Endometrial microvascular endothelial cells (primary cell): Measurements from ENCODE around the gene EMC6. TPM values are rescaled to one million over a fixed set of nuclear protein-coding genes. Genes with fewer than 3 reads are reported as not detected.

Source experiments
- in situ Hi-C: cut with HindIII; loops from 2 replicates; pipeline ENCODE4 v1.10.0; 2017; ENCODE audit warnings: low sequenced_read_pairs, low pct_unique_long_range_greater_than_20kb; ENCODE audit errors: inconsistent ontology term
- total RNA-seq: library from RNA; depleted of rRNA; stranded (reverse); fragments of >200 nt; gene quantifications from one replicate; pipeline ENCODE4 v1.2.3, GENCODE V29; 2015; ENCODE audit errors: inconsistent ontology term

EMC6 gene
- total RNA-seq, 1 donor from 2014 or later = 48.8 TPM

DNA sequence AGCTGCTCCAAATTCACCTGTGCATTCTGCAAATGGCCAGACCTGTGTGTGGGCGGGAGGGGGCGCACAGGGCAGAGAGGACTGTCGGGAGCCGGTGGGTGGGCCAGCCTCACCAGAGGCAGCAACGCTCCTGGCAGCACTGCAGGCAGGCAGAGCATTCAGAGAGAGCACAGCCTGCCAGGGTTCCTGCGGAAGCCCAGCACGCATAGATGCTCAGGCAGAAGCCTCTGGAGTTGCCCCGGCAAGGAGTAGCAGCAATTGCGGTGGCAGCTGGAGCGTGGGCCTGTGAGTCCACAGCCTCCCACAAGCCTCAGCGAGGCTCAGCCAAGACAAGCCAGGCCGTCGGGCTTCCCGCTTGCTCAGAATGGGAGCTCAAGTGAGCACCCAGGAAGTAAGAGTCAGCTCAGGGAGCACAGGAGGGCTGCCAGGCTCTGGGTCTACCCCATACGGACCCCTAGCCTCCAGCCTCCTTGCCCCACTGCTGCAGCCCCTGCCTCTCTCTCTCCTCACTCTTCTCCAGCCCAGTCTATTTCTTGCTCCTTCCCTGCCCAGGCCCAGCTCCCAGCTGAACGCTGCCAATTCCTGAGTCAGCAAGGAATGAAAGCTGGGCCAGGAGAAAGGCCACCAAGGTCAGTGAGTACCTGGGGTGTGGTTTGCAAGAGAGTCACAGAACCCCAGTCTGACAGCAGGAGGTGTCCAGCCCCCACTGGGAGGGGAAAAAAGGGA lies 9.6 kb downstream of the EMC6 start:
- in situ Hi-C loops = no loop called here

- in situ Hi-C loops = no loop called here
Measured at GRCh38 chr17:3678821-3679530, 10.4 kb downstream of the EMC6 start.

- in situ Hi-C loops = no loop called here
Measured at GRCh38 chr17:3679531-3680126, 11.0 kb downstream of the EMC6 start.

- in situ Hi-C loops = no loop called here
Measured at GRCh38 chr17:3681057-3681456, 12.4 kb downstream of the EMC6 start.

GRCh38 chr17:3681565-3681964 lies 13.0 kb downstream of the EMC6 start:
- in situ Hi-C loops = no loop called here

- in situ Hi-C loops = no loop called here
Measured at GRCh38 chr17:3682033-3682432, 13.4 kb downstream of the EMC6 start.

DNA sequence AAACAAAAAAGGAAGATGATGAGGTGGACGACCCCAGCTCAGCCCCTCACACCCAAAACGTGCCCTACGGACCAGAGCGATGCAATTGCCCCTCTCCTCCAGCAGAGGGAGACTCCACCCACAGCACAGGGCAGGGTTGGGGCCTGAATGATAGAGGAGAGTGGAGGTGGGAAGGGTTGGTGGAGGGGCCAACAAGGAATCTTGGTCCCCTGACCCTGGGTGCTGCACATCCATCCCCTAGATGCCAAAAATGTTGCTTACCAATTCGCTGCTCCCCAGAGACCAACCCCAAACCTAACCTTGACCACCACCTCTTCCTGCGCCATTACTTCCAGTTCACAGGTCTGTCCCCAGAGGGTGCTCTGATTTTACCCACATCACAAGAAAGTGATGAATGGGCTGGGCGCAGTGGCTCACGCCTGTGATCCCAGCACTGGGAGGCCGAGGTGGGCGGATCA lies 14.5 kb downstream of the EMC6 start:
- in situ Hi-C loops = no loop called here

GRCh38 chr17:3685174-3685573 lies 16.6 kb downstream of the EMC6 start:
- in situ Hi-C loops = no loop called here

- in situ Hi-C loops = no loop called here
Measured at GRCh38 chr17:3688027-3688553, 19.5 kb downstream of the EMC6 start.

GRCh38 chr17:3688852-3689261 lies 20.2 kb downstream of the EMC6 start:
- in situ Hi-C loops = no loop called here

DNA sequence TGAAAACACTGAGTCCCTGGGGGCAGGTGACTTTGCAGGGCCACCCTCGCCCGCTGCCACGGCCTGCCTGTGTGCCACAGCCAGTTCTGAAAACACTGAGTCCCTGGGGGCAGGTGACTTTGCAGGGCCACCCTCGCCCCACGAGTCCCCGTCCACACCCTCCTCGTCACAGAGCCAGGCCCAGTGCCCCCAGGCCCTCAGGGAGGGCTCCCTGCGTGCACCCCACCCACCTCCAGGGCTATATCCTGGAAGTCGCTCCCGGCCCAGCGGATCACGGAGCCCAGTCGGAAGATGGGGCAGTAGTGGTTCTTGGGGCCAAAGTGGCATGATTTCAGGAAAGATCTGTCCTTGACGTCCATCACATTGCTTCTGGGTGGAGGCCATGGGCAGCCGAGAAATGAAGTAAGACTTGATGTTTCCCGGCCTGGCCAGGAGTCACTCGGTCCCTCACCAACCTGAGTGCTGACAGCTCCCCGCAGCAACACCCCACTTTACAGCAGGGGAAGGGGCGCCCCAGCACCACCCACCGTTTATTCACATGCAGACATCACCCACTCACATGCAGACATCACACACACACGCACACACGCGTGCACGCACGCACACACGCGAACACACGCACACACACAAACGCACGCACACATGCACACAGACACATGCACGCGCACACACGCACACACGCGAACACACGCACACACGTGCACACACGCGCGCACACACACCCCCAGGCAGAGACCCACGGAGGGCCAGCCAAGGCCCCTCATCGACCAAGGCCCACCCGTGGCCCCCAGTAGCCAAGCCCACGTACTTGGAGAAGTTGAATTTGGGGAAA lies 20.9 kb downstream of the EMC6 start:
- in situ Hi-C loops = no loop called here

DNA sequence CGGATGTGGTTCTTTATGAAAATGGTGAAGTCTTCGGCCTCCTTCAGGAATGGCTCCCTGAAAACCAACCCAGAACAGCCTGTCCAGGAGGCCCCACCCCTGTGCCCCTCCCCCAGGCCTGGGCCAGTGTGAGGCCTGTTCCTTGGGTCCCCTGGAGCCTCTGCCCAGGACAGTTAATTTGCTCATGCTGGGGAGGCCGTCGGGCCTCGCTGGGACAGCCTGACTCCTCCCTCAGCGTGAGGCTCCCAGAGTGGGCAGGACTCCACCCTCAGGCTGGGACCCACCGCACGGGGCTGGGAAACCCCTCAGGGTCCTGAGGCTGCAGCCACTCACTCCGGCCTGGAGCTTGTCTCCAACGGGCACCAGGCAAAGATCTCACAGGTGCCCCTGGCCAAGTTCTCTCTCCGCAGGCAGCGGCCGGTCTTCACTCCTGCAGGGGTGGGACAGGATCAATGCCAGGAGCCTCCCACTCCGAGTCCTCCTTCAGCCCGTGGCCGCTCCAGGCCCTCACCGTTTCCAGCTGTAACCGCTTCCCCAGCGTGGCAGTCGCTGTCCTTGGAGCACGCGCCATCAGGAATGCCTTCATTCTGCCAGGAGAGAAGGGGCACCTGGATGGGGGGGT lies 21.6 kb downstream of the EMC6 start:
- in situ Hi-C loops = no loop called here

GRCh38 chr17:3691617-3692067 lies 23.0 kb downstream of the EMC6 start:
- in situ Hi-C loops = no loop called here

- in situ Hi-C loops = no loop called here
Measured at GRCh38 chr17:3692346-3692745, 23.7 kb downstream of the EMC6 start.

DNA sequence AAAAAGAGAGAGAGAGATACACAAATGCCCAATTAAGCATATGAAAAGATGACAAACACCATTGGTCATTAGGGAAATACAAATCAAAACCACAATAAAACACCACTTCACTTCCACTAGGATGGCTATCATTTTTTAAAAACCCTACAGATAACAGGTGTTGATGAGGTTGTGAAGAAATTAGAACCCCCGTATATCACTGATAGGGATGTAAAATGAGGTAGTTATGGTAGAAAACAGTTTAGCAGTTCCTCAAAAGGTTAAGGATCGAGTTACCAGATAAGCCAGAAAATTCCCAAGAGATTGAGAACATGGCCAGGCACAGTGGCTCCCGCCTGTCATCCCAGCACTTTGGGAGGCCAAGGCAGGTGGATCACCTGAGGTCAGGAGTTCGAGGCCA lies 24.5 kb downstream of the EMC6 start:
- in situ Hi-C loops = no loop called here

DNA sequence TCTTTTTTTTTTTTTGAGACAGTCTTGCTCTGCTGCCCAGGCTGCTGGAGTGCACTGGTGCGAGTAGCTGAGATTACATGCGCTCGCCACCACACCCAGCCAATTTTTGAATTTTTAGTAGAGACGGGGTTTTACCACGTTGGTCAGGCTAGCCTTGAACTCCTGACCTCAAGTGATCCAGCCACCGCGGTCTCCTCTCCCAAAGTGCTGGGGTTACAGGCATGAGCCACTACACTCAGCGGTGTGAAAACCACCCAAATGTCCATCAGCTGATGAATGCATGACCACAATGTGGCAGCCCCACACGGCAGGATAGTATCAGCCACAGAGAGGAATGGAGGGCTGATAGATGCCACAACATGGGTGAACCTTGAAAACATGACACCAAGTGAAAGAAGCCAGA lies 25.2 kb downstream of the EMC6 start:
- in situ Hi-C loops = no loop called here

- in situ Hi-C loops = no loop called here
Measured at GRCh38 chr17:3695129-3695722, 26.6 kb downstream of the EMC6 start.

DNA sequence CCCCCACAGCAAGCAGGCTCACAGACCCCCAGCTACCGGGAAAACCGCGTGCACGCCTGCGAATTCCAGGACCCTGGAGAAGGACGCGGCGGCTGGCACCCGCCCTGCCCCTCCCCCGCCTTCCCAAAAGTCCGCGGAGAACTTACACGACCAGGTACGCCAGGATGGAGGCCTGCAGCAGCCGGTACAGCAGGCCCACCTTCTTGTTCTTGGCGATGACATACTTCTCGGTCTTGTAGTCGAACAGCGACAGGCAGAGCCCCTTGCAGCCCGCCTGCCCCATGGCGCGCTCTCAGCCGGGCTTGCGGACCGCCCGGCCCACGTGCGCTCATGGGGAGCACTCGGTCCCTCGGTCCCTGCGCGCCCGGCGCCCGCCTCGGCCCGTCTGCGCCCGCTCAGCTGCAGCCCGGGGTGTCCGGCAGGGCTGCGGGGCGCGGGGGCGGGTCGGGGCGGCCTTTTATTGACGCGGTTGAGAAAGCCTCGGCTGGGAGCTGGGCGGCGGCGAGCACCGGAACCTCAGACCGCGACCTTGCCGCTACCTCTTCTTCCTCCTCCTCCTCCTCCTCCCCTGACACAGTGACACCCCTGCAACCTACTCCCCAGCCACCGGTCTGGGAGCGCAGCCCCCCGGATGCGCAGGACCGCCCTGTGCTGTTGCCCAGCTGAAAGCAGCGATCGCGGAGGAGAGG lies 27.3 kb downstream of the EMC6 start, which contains the start of gene P2RX5:
P2RX5 (minus strand) TSS at position 433 of the 689 bp plus-strand sequence; CDS start at position 283, 150 bp downstream.
- in situ Hi-C loops = no loop called here
